Prostate gland (tissue), 2 donors: Measurements from ENCODE around the gene CHD3.

Experiments
- POLR2A ChIP-seq: fragments of 450-650 bp; IDR thresholded peaks from one replicate; pipeline ENCODE4 v1.6.1; 2016; ENCODE audit warnings: antibody characterized with exemption, mild to moderate bottlenecking
- POLR2AphosphoS5 ChIP-seq: sonication (generic); formaldehyde crosslinking; IDR thresholded peaks from one replicate; pipeline ENCODE4 v1.6.1; 2017; ENCODE audit warnings: antibody characterized with exemption
- TF ChIP-seq, protein P1 (sequence below), 4 experiments: fragments of 200-600 bp in 2 of 4; fragments of 450-650 bp in 2 of 4; sonication (generic) in 2 of 4; IDR thresholded peaks; 1 replicate in 3 of 4; 2 replicates in 1 of 4; pipeline ENCODE4 v1.5.1; 2016 to 2019; ENCODE audit warnings: antibody characterized with exemption in 4 of 4, mild to moderate bottlenecking in 2 of 4, moderate library complexity in 2 of 4

- TF ChIP-seq, protein P1, sequence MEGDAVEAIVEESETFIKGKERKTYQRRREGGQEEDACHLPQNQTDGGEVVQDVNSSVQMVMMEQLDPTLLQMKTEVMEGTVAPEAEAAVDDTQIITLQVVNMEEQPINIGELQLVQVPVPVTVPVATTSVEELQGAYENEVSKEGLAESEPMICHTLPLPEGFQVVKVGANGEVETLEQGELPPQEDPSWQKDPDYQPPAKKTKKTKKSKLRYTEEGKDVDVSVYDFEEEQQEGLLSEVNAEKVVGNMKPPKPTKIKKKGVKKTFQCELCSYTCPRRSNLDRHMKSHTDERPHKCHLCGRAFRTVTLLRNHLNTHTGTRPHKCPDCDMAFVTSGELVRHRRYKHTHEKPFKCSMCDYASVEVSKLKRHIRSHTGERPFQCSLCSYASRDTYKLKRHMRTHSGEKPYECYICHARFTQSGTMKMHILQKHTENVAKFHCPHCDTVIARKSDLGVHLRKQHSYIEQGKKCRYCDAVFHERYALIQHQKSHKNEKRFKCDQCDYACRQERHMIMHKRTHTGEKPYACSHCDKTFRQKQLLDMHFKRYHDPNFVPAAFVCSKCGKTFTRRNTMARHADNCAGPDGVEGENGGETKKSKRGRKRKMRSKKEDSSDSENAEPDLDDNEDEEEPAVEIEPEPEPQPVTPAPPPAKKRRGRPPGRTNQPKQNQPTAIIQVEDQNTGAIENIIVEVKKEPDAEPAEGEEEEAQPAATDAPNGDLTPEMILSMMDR (IDR thresholded peaks at IDR 0.05) = peak in 2 of 4 experiments; percentile 35 to 45
- TF ChIP-seq POLR2A = no peak
- TF ChIP-seq POLR2AphosphoS5 = peak; percentile 68
Observed at GRCh38 chr17:7841915-7842379, 46.6 kb upstream of the CHD3 start.
